Measurements from ENCODE around the gene MARCHF3. TPM values are rescaled to one million over a fixed set of nuclear protein-coding genes. Genes with fewer than 3 reads are reported as not detected.

Gene MARCHF3
- total and polyA plus RNA-seq, 7 donors: 4.4 to 31.8 (median 14.6) TPM

- no peaks in the 10 kb centered on the region for H3K27me3 ChIP-seq
- H3K27ac ChIP-seq: no peak overlapping the region
- no peaks in the 10 kb centered on the region for H3K9me3 ChIP-seq
- TF ChIP-seq EP300 (IDR thresholded peaks at IDR 0.05) (no peak), POLR2A (IDR thresholded peaks at IDR 0.05) (no peak), CTCF (IDR thresholded peaks at IDR 0.05) (no peak), POLR2AphosphoS5 (IDR thresholded peaks at IDR 0.05) (no peak)
- intact Hi-C loops (cut with DNase I): no loop called here
- 86 to 96% methylated on average over 2 of the region's 2 CpGs for WGBS, 2 donors
- no peak overlapping the region for H3K4me3 ChIP-seq
- no peak for DNase-seq
- no peaks in the 10 kb centered on the region for H3K4me1 ChIP-seq
- H3K36me3 ChIP-seq: no peaks in the 10 kb centered on the region
These were observed 45.7 kb downstream of the MARCHF3 start for GRCh38 chr5:126984632-126985031.

GRCh38 chr5:126983874-126984266 lies 46.5 kb downstream of the MARCHF3 start:
- DNase-seq: no peak
- intact Hi-C loops (cut with DNase I): no loop called here
- TF ChIP-seq POLR2AphosphoS5 (IDR thresholded peaks at IDR 0.05) (no peak), POLR2A (IDR thresholded peaks at IDR 0.05) (no peak), EP300 (IDR thresholded peaks at IDR 0.05) (no peak), CTCF (IDR thresholded peaks at IDR 0.05) (no peak)
- Histone ChIP-seq H3K4me3 (no peak overlapping the region), H3K4me1 (no peaks in the 10 kb centered on the region), H3K27me3 (no peaks in the 10 kb centered on the region), H3K36me3 (no peaks in the 10 kb centered on the region), H3K9me3 (no peaks in the 10 kb centered on the region), H3K27ac (no peak overlapping the region)
- 94 to 96% methylated on average over 2 of the region's 2 CpGs for WGBS, 2 donors

GRCh38 chr5:126982926-126983873 lies 47.2 kb downstream of the MARCHF3 start:
- whole genome bisulfite sequencing, 2 donors: 92% methylated on average over 12 of the region's 12 CpGs

GRCh38 chr5:126982202-126982601 lies 48.2 kb downstream of the MARCHF3 start:
- intact Hi-C loops (cut with DNase I): no loop called here
- TF ChIP-seq POLR2AphosphoS5 (IDR thresholded peaks at IDR 0.05): no peak
- TF ChIP-seq EP300 (IDR thresholded peaks at IDR 0.05): no peak
- no peak for DNase-seq
- H3K9me3 ChIP-seq: no peaks in the 10 kb centered on the region
- WGBS, 2 donors: 95 to 96% methylated on average over 1 of the region's 1 CpG
- no peaks in the 10 kb centered on the region for H3K4me1 ChIP-seq
- no peaks in the 10 kb centered on the region for H3K27me3 ChIP-seq
- H3K27ac ChIP-seq: no peak overlapping the region
- H3K4me3 ChIP-seq: no peak overlapping the region
- no peaks in the 10 kb centered on the region for H3K36me3 ChIP-seq

More at GRCh38 chr5:126982926-126983873, 47.2 kb downstream of the MARCHF3 start:
- Histone ChIP-seq H3K4me1 (no peaks in the 10 kb centered on the region), H3K27me3 (no peaks in the 10 kb centered on the region), H3K27ac (no peak overlapping the region), H3K4me3 (no peak overlapping the region), H3K9me3 (no peaks in the 10 kb centered on the region), H3K36me3 (no peaks in the 10 kb centered on the region)
- no peak for DNase-seq
- TF ChIP-seq EP300 (IDR thresholded peaks at IDR 0.05): no peak
- TF ChIP-seq POLR2AphosphoS5 (IDR thresholded peaks at IDR 0.05): no peak
- no peak for TF ChIP-seq POLR2A (IDR thresholded peaks at IDR 0.05)
- no peak for TF ChIP-seq CTCF (IDR thresholded peaks at IDR 0.05)
- intact Hi-C loops (cut with DNase I): no loop called here

GRCh38 chr5:126981701-126982100 lies 48.7 kb downstream of the MARCHF3 start:
- H3K4me1 ChIP-seq: no peaks in the 10 kb centered on the region
- no peaks in the 10 kb centered on the region for H3K27me3 ChIP-seq
- H3K27ac ChIP-seq: no peak overlapping the region
- H3K4me3 ChIP-seq: no peak overlapping the region
- no peak for TF ChIP-seq EP300 (IDR thresholded peaks at IDR 0.05)
- no peak for TF ChIP-seq POLR2A (IDR thresholded peaks at IDR 0.05)
- TF ChIP-seq POLR2AphosphoS5 (IDR thresholded peaks at IDR 0.05): no peak
- TF ChIP-seq CTCF (IDR thresholded peaks at IDR 0.05): no peak
- H3K36me3 ChIP-seq: no peaks in the 10 kb centered on the region
- DNase-seq: no peak
- H3K9me3 ChIP-seq: no peaks in the 10 kb centered on the region
- intact Hi-C loops (cut with DNase I): no loop called here
- 87 to 92% methylated on average over 1 of the region's 1 CpG for WGBS, 2 donors
